ENCODE measurements around the gene LRRC46.

- no peak for TF ChIP-seq POLR2A (IDR thresholded peaks at IDR 0.05)
- TF ChIP-seq CTCF (IDR thresholded peaks at IDR 0.05 in 4 of 5, conservative IDR thresholded peaks at IDR 0.05 in 1 of 5), result no peak
These were observed 12.0 kb upstream of the LRRC46 start for GRCh38 chr17:47819475-47819874.
